HepG2 (cell line): ENCODE results near the gene METTL1. TPM values are rescaled to one million over a fixed set of nuclear protein-coding genes. Genes with fewer than 3 reads are reported as not detected.
A peak's percentile ranks its signal among the peaks of the same experiment; 100 is the strongest.

ENCODE experiments used
- AGO1 ChIP-seq: fragments of 200-400 bp; formaldehyde crosslinking; IDR thresholded peaks from 2 replicates; pipeline ENCODE4 v1.6.1; 2017; ENCODE audit warnings: mild to moderate bottlenecking, low read depth, low read length, moderate library complexity; ENCODE audit not compliant: poor library complexity, severe bottlenecking
- ATF7 ChIP-seq, 2 experiments: fragments of 450-650 bp in 1 of 2; sonication (generic) in 1 of 2; formaldehyde crosslinking in 1 of 2; IDR thresholded peaks; 2 replicates each; pipeline versions ENCODE4 v1.4.0 to v1.6.1; 2016 to 2020; ENCODE audit warnings: antibody characterized with exemption in 1 of 2, mild to moderate bottlenecking in 1 of 2, missing genetic modification reagents in 1 of 2
- KLF16 ChIP-seq, 2 experiments: sonication (generic) in 1 of 2; formaldehyde crosslinking in 1 of 2; IDR thresholded peaks; 2 replicates each; pipeline versions ENCODE4 v1.6.1 to v1.8.0; 2016 to 2023; ENCODE audit warnings: missing genetic modification reagents in 2 of 2, missing compliant biosample characterization in 1 of 2
- MAF1 ChIP-seq: sonication (generic); formaldehyde crosslinking; IDR thresholded peaks from 2 replicates; pipeline ENCODE4 v1.5.0; 2020; ENCODE audit warnings: missing genetic modification reagents, borderline replicate concordance
- SIX1 ChIP-seq: sonication (generic); formaldehyde crosslinking; IDR thresholded peaks from 2 replicates; pipeline ENCODE4 v1.4.0; 2020; ENCODE audit warnings: missing genetic modification reagents, borderline replicate concordance
- ZFP90 ChIP-seq: sonication (generic); formaldehyde crosslinking; IDR thresholded peaks from 2 replicates; pipeline ENCODE4 v1.8.0; 2022; ENCODE audit warnings: missing genetic modification reagents, mild to moderate bottlenecking, inconsistent platforms, borderline replicate concordance
- ZNF33B ChIP-seq: sonication (generic); formaldehyde crosslinking; IDR thresholded peaks from 2 replicates; pipeline ENCODE4 v1.5.1; 2020; ENCODE audit warnings: mild to moderate bottlenecking, missing genetic modification reagents
- ZNF430 ChIP-seq: sonication (generic); formaldehyde crosslinking; IDR thresholded peaks from 2 replicates; pipeline ENCODE4 v1.9.0; 2021; ENCODE audit warnings: mild to moderate bottlenecking, missing genetic modification reagents
- ZNF558 ChIP-seq: sonication (generic); formaldehyde crosslinking; IDR thresholded peaks from 2 replicates; pipeline ENCODE4 v1.9.0; 2022; ENCODE audit warnings: mild to moderate bottlenecking, missing genetic modification reagents, borderline replicate concordance
- polyA plus RNA-seq, 8 experiments: library from polyadenylated mRNA; depleted of rRNA in 3 of 8; stranded (reverse) in 7 of 8; unstranded in 1 of 8; fragments of >200 nt; fragmentation: Illumina TruSeq in 4 of 8; extraction: Trizol in 4 of 8; gene quantifications; 2 replicates each; pipeline versions ENCODE4 v1.2.1 to v1.2.3, GENCODE V29; 2011 to 2016; ENCODE audit warnings: low read depth in 4 of 8, missing spikeins in 1 of 8, mixed read lengths in 1 of 8; ENCODE audit not compliant: insufficient read depth in 1 of 8
- total RNA-seq, 5 experiments: library from RNA; depleted of rRNA; stranded (reverse); fragments of >200 nt; fragmentation: Illumina TruSeq; extraction: Trizol; gene quantifications; 2 replicates each; pipeline ENCODE4 v1.2.3, GENCODE V29; 2016; ENCODE audit warnings: low read depth in 1 of 5
- TF ChIP-seq, protein P1 (sequence below): sonication (generic); formaldehyde crosslinking; IDR thresholded peaks from 2 replicates; pipeline ENCODE4 v1.4.0; 2020; ENCODE audit warnings: missing genetic modification reagents
- TF ChIP-seq, protein P2 (sequence below): sonication (generic); formaldehyde crosslinking; IDR thresholded peaks from 2 replicates; pipeline ENCODE4 v1.4.0; 2020; ENCODE audit warnings: mild to moderate bottlenecking, missing genetic modification reagents
- TF ChIP-seq, protein P3 (sequence below), 2 experiments: fragments of 450-650 bp in 1 of 2; sonication (generic) in 1 of 2; formaldehyde crosslinking in 1 of 2; IDR thresholded peaks; 2 replicates each; pipeline versions ENCODE4 v1.6.1 to v1.8.0; 2016 to 2022; ENCODE audit warnings: antibody characterized with exemption in 1 of 2, mild to moderate bottlenecking in 1 of 2, missing genetic modification reagents in 1 of 2
- TF ChIP-seq, protein P4 (sequence below): sonication (generic); formaldehyde crosslinking; IDR thresholded peaks from 2 replicates; pipeline ENCODE4 v1.5.1; 2020; ENCODE audit warnings: missing genetic modification reagents, mild to moderate bottlenecking, borderline replicate concordance

METTL1 gene
- total and polyA plus RNA-seq, 2 of the 13 experiments (the other 11 are each of a cell fraction or from before 2014, with no cell fraction given): 34.7 to 36.9 TPM

DNA sequence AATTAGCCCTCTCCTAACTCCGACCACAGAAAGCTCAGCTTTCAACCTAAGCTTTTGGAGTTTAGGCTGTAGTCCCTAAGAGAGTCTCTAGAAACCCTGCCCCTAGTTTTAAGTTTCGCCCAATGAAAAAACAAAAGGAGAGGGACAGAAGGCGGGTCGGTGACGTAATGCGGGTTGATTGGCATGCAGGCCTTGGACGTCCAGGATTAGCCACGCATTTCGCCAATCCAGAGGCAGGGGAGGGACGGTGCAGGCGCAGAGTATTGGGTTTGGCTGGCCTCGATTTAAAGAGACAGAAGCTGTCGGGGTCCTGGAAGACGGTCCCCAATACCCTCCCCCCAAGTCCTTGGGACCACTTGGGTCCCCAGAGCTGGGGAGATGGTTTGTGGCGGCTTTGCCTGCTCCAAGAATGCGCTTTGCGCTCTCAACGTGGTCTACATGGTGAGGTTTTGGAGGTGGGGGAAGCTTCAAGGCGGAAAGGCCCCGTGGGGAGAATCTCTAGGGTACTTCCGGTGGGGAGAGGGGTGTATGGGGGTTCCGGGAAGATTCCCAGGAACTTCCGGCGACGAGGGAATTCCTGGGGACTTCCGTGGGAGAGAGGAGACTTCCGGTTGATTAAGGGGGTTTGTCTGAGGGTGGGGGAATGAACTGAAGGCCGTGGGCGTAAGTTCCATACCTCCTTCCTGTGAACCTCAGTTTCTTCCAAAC lies 27.0 kb downstream of the METTL1 start, which contains the start of gene TSPAN31 (continued):
- TF ChIP-seq SIX1 (CRISPR knock-in tag): no peak
- TF ChIP-seq ZFP90 (CRISPR knock-in tag): no peak; the same call in 1 of the 2 replicates
- TF ChIP-seq, protein P1, sequence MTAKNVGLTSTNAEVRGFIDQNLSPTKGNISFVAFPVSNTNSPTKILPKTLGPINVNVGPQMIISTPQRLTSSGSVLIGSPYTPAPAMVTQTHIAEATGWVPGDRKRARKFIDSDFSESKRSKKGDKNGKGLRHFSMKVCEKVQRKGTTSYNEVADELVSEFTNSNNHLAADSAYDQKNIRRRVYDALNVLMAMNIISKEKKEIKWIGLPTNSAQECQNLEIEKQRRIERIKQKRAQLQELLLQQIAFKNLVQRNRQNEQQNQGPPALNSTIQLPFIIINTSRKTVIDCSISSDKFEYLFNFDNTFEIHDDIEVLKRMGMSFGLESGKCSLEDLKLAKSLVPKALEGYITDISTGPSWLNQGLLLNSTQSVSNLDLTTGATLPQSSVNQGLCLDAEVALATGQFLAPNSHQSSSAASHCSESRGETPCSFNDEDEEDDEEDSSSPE (CRISPR knock-in tag): no peak
- TF ChIP-seq KLF16 (CRISPR knock-in tag; IDR thresholded peaks at IDR 0.05): peak in 1 of 2 experiments; percentile 57; a peak in 1 of 4 replicates
- no peak; the same call in 1 of the 2 replicates for TF ChIP-seq MAF1 (CRISPR knock-in tag)
- TF ChIP-seq ZNF430 (CRISPR knock-in tag): peak; percentile 66
- no peak for TF ChIP-seq ZNF558
- TF ChIP-seq, protein P2, sequence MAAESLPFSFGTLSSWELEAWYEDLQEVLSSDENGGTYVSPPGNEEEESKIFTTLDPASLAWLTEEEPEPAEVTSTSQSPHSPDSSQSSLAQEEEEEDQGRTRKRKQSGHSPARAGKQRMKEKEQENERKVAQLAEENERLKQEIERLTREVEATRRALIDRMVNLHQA (CRISPR knock-in tag): no peak
- peak; percentile 91 for TF ChIP-seq AGO1
- no peak for TF ChIP-seq ZNF33B
- TF ChIP-seq, protein P3, sequence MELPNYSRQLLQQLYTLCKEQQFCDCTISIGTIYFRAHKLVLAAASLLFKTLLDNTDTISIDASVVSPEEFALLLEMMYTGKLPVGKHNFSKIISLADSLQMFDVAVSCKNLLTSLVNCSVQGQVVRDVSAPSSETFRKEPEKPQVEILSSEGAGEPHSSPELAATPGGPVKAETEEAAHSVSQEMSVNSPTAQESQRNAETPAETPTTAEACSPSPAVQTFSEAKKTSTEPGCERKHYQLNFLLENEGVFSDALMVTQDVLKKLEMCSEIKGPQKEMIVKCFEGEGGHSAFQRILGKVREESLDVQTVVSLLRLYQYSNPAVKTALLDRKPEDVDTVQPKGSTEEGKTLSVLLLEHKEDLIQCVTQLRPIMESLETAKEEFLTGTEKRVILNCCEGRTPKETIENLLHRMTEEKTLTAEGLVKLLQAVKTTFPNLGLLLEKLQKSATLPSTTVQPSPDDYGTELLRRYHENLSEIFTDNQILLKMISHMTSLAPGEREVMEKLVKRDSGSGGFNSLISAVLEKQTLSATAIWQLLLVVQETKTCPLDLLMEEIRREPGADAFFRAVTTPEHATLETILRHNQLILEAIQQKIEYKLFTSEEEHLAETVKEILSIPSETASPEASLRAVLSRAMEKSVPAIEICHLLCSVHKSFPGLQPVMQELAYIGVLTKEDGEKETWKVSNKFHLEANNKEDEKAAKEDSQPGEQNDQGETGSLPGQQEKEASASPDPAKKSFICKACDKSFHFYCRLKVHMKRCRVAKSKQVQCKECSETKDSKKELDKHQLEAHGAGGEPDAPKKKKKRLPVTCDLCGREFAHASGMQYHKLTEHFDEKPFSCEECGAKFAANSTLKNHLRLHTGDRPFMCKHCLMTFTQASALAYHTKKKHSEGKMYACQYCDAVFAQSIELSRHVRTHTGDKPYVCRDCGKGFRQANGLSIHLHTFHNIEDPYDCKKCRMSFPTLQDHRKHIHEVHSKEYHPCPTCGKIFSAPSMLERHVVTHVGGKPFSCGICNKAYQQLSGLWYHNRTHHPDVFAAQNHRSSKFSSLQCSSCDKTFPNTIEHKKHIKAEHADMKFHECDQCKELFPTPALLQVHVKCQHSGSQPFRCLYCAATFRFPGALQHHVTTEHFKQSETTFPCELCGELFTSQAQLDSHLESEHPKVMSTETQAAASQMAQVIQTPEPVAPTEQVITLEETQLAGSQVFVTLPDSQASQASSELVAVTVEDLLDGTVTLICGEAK (IDR thresholded peaks at IDR 0.05): peak; percentile 41
- TF ChIP-seq, protein P3 (CRISPR knock-in tag; IDR thresholded peaks at IDR 0.05): no peak
- peak; percentile 98 for TF ChIP-seq ATF7 (IDR thresholded peaks at IDR 0.05)
- 0 out of 2 replicates have a peak, but pooled peaks have one; percentile 19 for TF ChIP-seq ATF7 (CRISPR knock-in tag; IDR thresholded peaks at IDR 0.05)
- TF ChIP-seq, protein P4, sequence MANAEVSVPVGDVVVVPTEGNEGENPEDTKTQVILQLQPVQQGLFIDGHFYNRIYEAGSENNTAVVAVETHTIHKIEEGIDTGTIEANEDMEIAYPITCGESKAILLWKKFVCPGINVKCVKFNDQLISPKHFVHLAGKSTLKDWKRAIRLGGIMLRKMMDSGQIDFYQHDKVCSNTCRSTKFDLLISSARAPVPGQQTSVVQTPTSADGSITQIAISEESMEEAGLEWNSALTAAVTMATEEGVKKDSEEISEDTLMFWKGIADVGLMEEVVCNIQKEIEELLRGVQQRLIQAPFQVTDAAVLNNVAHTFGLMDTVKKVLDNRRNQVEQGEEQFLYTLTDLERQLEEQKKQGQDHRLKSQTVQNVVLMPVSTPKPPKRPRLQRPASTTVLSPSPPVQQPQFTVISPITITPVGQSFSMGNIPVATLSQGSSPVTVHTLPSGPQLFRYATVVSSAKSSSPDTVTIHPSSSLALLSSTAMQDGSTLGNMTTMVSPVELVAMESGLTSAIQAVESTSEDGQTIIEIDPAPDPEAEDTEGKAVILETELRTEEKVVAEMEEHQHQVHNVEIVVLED (CRISPR knock-in tag): no peak; the same call in 1 of the 2 replicates
